Liver (tissue), 9 donors: ENCODE data around the gene PPP1R26. TPM values are rescaled to one million over a fixed set of nuclear protein-coding genes. Genes with fewer than 3 reads are reported as not detected.

ENCODE experiments used
- DNase-seq: peaks from one replicate; pipeline ENCODE4 v3.0.0-alpha.2; 2017; ENCODE audit warnings: low spot score
- H3K27ac ChIP-seq, 2 donors: one replicate each; pipeline ENCODE4 v1.7.0; 2013; ENCODE audit warnings: inconsistent platforms in 2 of 2, low read length in 2 of 2, control low read depth in 1 of 2, low read depth in 1 of 2, mild to moderate bottlenecking in 1 of 2
- H3K27me3 ChIP-seq, 4 donors: one replicate each; pipeline versions ENCODE4 v1.6.1 to v1.7.0; 2013; ENCODE audit warnings: low read length in 3 of 4, inconsistent platforms in 1 of 4, mild to moderate bottlenecking in 1 of 4, moderate library complexity in 1 of 4; ENCODE audit not compliant: control insufficient read depth in 4 of 4, insufficient read depth in 4 of 4
- H3K36me3 ChIP-seq, 4 donors: one replicate each; pipeline versions ENCODE4 v1.6.1 to v1.7.0; 2013; ENCODE audit warnings: low read length in 3 of 4, mild to moderate bottlenecking in 3 of 4, low read depth in 1 of 4, moderate library complexity in 1 of 4; ENCODE audit not compliant: control insufficient read depth in 4 of 4, insufficient read depth in 3 of 4
- H3K4me1 ChIP-seq, 4 donors: one replicate each; pipeline versions ENCODE4 v1.6.1 to v1.7.0; 2013; ENCODE audit warnings: low read length in 3 of 4, mild to moderate bottlenecking in 3 of 4, moderate library complexity in 1 of 4; ENCODE audit not compliant: control insufficient read depth in 4 of 4, insufficient read depth in 4 of 4
- H3K4me3 ChIP-seq, 3 donors: one replicate each; pipeline versions ENCODE4 v1.6.1 to v1.7.0; 2013; ENCODE audit warnings: low read length in 3 of 3, control low read depth in 1 of 3, low read depth in 1 of 3, mild to moderate bottlenecking in 1 of 3
- H3K9ac ChIP-seq, 2 donors: one replicate each; pipeline ENCODE4 v1.7.0; 2013; ENCODE audit warnings: low read length in 2 of 2, mild to moderate bottlenecking in 2 of 2, moderate library complexity in 2 of 2, control low read depth in 1 of 2, low read depth in 1 of 2
- H3K9me3 ChIP-seq, 4 donors: one replicate each; pipeline versions ENCODE4 v1.6.1 to v1.7.0; 2013; ENCODE audit warnings: low read length in 3 of 4; ENCODE audit not compliant: control insufficient read depth in 4 of 4
- FOXA1 ChIP-seq: IDR thresholded peaks from 2 replicates; pipeline ENCODE4 v1.6.1; 2016; ENCODE audit warnings: antibody characterized with exemption
- GABPA ChIP-seq, 2 donors: IDR thresholded peaks in 1 of 2; conservative IDR thresholded peaks in 1 of 2; 2 replicates each; pipeline ENCODE4 v1.6.1; 2016; ENCODE audit warnings: antibody characterized with exemption in 2 of 2, mild to moderate bottlenecking in 1 of 2, moderate library complexity in 1 of 2
- HNF4A ChIP-seq, 2 donors: conservative IDR thresholded peaks; 2 replicates each; pipeline ENCODE4 v1.6.1; 2016; ENCODE audit warnings: antibody characterized with exemption in 2 of 2, mild to moderate bottlenecking in 2 of 2
- HNF4G ChIP-seq: IDR thresholded peaks from 2 replicates; pipeline ENCODE4 v1.6.1; 2016; ENCODE audit warnings: antibody characterized with exemption
- JUND ChIP-seq, 2 donors: IDR thresholded peaks; 2 replicates each; pipeline ENCODE4 v1.6.1; 2016; ENCODE audit warnings: antibody characterized with exemption in 2 of 2
- NR2F2 ChIP-seq: IDR thresholded peaks from 2 replicates; pipeline ENCODE4 v1.6.1; 2016; ENCODE audit warnings: antibody characterized with exemption
- RAD21 ChIP-seq, 2 donors: IDR thresholded peaks; 2 replicates each; pipeline ENCODE4 v1.6.1; 2016; ENCODE audit warnings: antibody characterized with exemption in 2 of 2, mild to moderate bottlenecking in 2 of 2
- YY1 ChIP-seq: IDR thresholded peaks from 2 replicates; pipeline ENCODE4 v1.6.1; 2016; ENCODE audit warnings: antibody characterized with exemption, mild to moderate bottlenecking
- WGBS: extraction: QIAGEN DNeasy Blood & Tissue Kit; methylation state at CpG from one replicate; pipeline ENCODE4 v1.1.7; 2013; 5-methylcytosine and 5-hydroxymethylcytosine counted together
- polyA plus RNA-seq, 2 donors: library from polyadenylated mRNA; stranded (reverse) in 1 of 2; unstranded in 1 of 2; fragments of 200-250 nt in 1 of 2; fragments of >200 nt in 1 of 2; fragmentation: Nextera tagmentation in 1 of 2; extraction: Ambion mirVana in 1 of 2; gene quantifications; one replicate each; pipeline versions ENCODE4 v1.2.1 to v1.2.3, GENCODE V29; 2013 to 2015
- total RNA-seq, 2 donors: library from RNA; depleted of rRNA; stranded (reverse); fragments of >200 nt; gene quantifications; one replicate each; pipeline ENCODE4 v1.2.3, GENCODE V29; 2014
- TF ChIP-seq, protein P1 (sequence below): fragments of 150-350 bp; IDR thresholded peaks from 2 replicates; pipeline ENCODE4 v1.5.1; 2017; ENCODE audit warnings: improper control_type of control experiment, low read depth, low read length; ENCODE audit not compliant: missing input control
- TF ChIP-seq, protein P2 (sequence below): IDR thresholded peaks from 2 replicates; pipeline ENCODE4 v1.6.1; 2016; ENCODE audit warnings: antibody characterized with exemption, mild to moderate bottlenecking
- TF ChIP-seq, protein P3 (sequence below): IDR thresholded peaks from 2 replicates; pipeline ENCODE4 v1.6.1; 2016; ENCODE audit warnings: antibody characterized with exemption
- TF ChIP-seq, protein P4 (sequence below): IDR thresholded peaks from 2 replicates; pipeline ENCODE4 v1.6.1; 2016; ENCODE audit warnings: antibody characterized with exemption
- donor health status: healthy.
- donor health status: healthy.
- donor health status: healthy.
- donor health status: healthy.
- donor health status: healthy.

Gene PPP1R26
- total and polyA plus RNA-seq, 4 donors = 1.5 to 9.5 (median 4.2) TPM

DNA sequence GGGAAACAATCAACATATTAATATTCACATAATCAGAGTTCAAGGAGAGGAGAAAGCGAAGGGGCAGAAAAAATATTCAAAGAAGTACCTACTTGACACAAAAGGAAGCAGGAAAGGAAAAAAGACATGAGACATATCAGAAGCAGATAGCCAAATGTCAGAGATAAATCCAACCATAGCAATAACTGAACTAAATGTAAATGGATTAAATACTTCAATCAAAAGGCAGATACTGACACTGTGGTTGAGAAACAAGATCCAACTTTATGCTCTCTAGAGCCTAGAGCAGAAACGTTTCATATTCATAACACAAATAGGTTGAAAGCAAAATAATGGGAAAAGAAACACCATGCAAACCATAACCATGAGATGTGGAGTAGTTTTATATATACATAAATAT, 29.9 kb downstream of the PPP1R26 start:
- peaks cover 0 to 3% (median under 1%) of the 10 kb centered on the region in 4 donors for H3K36me3 ChIP-seq
- peaks cover 0 to 4% (median 0%) of the 10 kb centered on the region in 4 donors for H3K4me1 ChIP-seq
- TF ChIP-seq HNF4A (conservative IDR thresholded peaks at IDR 0.05) = no peak
- TF ChIP-seq JUND (IDR thresholded peaks at IDR 0.05) = no peak
- no peak for TF ChIP-seq NR2F2
- TF ChIP-seq HNF4G = no peak
- TF ChIP-seq, protein P1, sequence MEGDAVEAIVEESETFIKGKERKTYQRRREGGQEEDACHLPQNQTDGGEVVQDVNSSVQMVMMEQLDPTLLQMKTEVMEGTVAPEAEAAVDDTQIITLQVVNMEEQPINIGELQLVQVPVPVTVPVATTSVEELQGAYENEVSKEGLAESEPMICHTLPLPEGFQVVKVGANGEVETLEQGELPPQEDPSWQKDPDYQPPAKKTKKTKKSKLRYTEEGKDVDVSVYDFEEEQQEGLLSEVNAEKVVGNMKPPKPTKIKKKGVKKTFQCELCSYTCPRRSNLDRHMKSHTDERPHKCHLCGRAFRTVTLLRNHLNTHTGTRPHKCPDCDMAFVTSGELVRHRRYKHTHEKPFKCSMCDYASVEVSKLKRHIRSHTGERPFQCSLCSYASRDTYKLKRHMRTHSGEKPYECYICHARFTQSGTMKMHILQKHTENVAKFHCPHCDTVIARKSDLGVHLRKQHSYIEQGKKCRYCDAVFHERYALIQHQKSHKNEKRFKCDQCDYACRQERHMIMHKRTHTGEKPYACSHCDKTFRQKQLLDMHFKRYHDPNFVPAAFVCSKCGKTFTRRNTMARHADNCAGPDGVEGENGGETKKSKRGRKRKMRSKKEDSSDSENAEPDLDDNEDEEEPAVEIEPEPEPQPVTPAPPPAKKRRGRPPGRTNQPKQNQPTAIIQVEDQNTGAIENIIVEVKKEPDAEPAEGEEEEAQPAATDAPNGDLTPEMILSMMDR = no peak
- TF ChIP-seq RAD21 (IDR thresholded peaks at IDR 0.05) = no peak
- TF ChIP-seq YY1 = no peak
- TF ChIP-seq, protein P2, sequence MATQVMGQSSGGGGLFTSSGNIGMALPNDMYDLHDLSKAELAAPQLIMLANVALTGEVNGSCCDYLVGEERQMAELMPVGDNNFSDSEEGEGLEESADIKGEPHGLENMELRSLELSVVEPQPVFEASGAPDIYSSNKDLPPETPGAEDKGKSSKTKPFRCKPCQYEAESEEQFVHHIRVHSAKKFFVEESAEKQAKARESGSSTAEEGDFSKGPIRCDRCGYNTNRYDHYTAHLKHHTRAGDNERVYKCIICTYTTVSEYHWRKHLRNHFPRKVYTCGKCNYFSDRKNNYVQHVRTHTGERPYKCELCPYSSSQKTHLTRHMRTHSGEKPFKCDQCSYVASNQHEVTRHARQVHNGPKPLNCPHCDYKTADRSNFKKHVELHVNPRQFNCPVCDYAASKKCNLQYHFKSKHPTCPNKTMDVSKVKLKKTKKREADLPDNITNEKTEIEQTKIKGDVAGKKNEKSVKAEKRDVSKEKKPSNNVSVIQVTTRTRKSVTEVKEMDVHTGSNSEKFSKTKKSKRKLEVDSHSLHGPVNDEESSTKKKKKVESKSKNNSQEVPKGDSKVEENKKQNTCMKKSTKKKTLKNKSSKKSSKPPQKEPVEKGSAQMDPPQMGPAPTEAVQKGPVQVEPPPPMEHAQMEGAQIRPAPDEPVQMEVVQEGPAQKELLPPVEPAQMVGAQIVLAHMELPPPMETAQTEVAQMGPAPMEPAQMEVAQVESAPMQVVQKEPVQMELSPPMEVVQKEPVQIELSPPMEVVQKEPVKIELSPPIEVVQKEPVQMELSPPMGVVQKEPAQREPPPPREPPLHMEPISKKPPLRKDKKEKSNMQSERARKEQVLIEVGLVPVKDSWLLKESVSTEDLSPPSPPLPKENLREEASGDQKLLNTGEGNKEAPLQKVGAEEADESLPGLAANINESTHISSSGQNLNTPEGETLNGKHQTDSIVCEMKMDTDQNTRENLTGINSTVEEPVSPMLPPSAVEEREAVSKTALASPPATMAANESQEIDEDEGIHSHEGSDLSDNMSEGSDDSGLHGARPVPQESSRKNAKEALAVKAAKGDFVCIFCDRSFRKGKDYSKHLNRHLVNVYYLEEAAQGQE = no peak
- TF ChIP-seq, protein P3, sequence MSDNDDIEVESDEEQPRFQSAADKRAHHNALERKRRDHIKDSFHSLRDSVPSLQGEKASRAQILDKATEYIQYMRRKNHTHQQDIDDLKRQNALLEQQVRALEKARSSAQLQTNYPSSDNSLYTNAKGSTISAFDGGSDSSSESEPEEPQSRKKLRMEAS = no peak
- TF ChIP-seq, protein P4, sequence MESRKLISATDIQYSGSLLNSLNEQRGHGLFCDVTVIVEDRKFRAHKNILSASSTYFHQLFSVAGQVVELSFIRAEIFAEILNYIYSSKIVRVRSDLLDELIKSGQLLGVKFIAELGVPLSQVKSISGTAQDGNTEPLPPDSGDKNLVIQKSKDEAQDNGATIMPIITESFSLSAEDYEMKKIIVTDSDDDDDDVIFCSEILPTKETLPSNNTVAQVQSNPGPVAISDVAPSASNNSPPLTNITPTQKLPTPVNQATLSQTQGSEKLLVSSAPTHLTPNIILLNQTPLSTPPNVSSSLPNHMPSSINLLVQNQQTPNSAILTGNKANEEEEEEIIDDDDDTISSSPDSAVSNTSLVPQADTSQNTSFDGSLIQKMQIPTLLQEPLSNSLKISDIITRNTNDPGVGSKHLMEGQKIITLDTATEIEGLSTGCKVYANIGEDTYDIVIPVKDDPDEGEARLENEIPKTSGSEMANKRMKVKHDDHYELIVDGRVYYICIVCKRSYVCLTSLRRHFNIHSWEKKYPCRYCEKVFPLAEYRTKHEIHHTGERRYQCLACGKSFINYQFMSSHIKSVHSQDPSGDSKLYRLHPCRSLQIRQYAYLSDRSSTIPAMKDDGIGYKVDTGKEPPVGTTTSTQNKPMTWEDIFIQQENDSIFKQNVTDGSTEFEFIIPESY = no peak
- H3K27me3 ChIP-seq = peaks cover 0 to 2% (median 0%) of the 10 kb centered on the region in 4 donors
- no peaks in the 10 kb centered on the region for H3K9me3 ChIP-seq
- DNase-seq = no peak
- H3K4me3 ChIP-seq = no peak overlapping the region
- no peak overlapping the region for H3K27ac ChIP-seq
- no peak overlapping the region for H3K9ac ChIP-seq
- WGBS = 81% methylated on average over 2 of the region's 2 CpGs

DNA sequence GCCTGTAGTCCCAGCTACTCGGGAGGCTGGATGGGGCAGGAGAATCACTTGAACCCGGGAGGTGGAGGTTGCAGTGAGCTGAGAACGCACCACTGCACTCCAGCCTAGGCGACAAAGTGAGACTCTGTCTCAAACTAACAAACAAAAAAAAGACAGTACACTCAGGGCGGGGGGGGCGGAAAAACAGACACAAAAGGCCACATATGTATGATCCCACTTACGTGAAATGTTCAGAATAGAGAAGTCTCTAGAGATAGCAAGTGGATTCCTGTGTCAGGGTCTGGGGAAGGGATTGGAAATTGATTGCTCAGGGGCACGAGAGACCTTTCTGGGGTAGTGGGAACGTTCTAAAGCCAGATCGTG, 32.6 kb downstream of the PPP1R26 start:
- TF ChIP-seq GABPA (IDR thresholded peaks at IDR 0.05 in 1 of 2, conservative IDR thresholded peaks at IDR 0.05 in 1 of 2) (no peak), HNF4G (no peak), FOXA1 (no peak)
- TF ChIP-seq, protein P3 = no peak
- TF ChIP-seq, protein P4 = no peak
- H3K27me3 ChIP-seq = peaks cover 0 to 2% (median 0%) of the 10 kb centered on the region in 4 donors
- H3K27ac ChIP-seq = no peak overlapping the region
- H3K9me3 ChIP-seq = no peaks in the 10 kb centered on the region
- 74% methylated on average over 10 of the region's 10 CpGs for WGBS
- no peak overlapping the region for H3K9ac ChIP-seq
- H3K36me3 ChIP-seq = no peaks in the 10 kb centered on the region
- no peak overlapping the region for H3K4me3 ChIP-seq
- no peaks in the 10 kb centered on the region for H3K4me1 ChIP-seq
- no peak for DNase-seq
